ENCODE results near the gene OR2J1.
"Not testable (repeated sequence)": the region's sequence is repeated elsewhere in the genome, so short reads cannot be mapped to it uniquely, and the experiment has no call there.

Gene OR2J1

DNA sequence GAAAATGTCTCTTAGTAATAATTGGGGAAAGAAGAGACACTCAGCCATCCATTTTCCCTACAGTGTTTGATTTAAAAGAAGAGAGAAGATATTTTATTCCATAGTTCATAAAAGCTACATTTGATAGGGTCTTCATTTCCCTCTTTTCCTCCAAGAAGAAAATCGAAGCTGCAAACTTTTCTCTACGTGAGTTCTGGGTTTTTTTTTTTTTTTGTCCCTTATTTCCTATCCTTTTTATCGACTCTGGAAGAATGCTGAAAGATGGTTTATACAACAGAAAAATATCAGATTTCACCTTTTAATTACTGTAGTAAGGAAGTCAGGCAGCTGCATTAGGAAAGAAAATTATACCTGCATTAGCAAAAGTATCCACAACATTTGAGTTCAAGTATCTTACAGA is at the start of gene OR2J1:
OR2J1 (plus strand) TSS at position 301 of the 400 bp plus-strand sequence. CDS start 1,453 bp downstream, outside the sequence.
- DNase-seq, result no peak

DNA sequence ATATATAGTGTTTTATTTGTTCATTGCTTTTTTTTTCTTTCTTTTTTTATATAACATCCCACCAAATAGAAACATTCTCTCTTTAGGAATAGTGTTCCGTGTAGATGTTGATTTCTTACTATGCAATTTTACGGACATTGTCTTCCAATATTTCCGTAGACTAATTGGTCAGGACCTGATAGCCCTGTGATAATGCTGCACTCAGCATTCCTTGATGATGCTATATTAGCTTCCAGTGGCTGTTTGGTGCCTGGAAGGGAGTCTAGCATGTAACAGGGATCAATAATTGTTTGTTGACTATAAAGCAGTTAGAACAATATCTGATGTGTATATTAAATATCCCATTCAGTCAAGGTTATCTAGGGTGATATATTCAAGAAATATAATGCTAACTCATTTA is 47.6 kb upstream of the OR2J1 start:
- no peak for DNase-seq

DNA sequence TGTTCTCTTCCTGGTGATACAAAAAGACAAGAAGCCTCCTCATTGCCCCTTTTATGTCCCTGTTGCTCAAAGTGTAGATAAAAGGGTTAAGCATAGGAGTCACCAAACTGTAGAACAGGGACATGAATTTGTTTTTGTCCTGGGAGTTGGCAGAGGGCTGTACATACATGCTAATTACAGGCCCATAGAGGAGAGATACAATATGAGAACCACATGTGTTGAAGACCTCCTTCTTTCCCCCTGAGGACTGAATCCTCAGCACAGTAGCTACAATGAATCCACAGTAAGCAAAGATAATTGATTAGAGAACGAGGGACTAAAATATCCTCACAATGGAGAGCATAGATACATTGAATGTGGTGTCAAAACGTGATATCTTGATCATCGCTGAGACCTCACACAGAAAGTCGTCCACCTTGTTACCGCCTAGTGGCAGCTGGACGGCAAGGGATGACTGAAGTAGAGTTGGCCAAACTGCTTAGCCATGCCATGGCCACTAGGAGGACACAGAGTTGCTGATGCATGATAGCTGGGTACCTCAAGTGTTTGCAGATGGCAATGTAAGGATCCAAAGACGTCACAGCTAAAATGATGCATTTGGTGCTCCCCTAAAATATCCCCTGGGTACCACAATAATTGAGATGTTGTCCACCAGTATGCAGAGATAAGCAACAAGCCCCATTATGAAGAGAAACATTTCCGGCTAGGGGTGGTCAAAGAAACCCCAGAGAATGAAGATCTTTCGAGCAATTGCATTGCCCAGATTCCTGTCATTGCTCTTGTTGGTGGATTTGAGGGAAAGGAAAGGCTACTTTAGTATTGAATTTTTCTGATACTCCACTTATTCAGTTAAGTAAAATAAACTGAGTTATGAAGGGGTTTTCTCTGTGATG is 27.2 kb upstream of the OR2J1 start:
- DNase-seq, result no peak

DNA sequence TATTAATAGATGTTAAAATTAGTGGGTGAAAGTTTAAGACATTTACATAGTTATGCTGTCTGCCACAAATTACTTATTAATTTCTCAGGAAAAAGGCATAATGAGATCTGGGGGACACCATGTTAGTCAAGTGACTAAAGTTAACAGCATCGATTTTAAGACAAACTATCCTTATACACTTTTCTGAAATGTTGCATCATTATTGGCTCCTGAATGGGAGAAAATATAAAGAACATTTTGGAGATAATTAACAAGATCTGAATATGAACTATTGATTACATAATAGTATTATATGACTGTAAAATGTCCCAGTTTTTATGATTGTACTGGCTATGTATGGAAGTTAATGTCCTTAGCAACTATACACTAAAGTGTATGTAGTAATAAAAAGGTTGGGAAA is 20.1 kb upstream of the OR2J1 start:
- DNase-seq, result no peak

- no peak for DNase-seq
Observed at GRCh38 chr6:29081312-29081711, 18.0 kb upstream of the OR2J1 start.

- DNase-seq, result no peak
Observed at GRCh38 chr6:29082457-29082856, 16.8 kb upstream of the OR2J1 start.

DNA sequence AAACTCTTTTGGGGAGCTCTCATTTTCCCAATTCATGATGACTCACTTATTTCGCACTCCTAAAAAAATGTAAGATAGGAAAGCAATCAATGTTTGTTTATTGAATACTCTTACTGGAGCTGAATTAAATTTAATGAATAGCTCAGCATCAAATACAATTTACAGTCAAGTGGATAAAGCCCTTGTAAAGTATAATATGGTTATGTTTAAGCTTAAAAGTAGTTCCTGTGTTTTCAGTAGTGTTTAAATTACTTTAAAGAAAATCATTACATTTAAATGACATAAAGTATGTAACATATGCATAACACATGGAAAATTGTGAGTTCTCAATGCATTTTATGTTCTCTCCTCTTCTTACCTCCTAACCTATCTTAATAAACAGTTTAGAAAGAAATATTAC is 12.1 kb upstream of the OR2J1 start, which contains the start of gene OR2B3:
OR2B3 (minus strand) TSS at position 101 of the 400 bp plus-strand sequence; CDS start at position 36, 65 bp downstream.
- DNase-seq, result no peak

DNA sequence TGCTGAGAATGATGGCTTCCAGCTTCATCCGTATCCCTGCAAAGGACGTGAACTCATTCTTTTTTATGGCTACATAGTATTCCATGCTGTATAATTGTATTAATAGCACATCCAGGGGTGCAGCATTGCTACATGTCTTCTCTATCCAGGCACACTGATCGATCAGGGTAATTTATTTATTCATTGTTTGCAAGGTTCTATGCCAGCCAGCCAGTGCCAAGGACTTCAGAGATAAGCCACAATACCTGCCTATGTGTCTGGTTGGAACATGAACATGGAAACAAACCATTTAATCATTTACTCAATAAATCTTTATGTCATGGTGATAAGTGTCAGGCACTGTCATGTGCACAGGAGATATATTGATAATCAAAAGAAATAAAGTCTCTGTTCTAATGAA is 6.3 kb upstream of the OR2J1 start:
- DNase-seq, result no peak

GRCh38 chr6:29097803-29098202 is 1.5 kb upstream of the OR2J1 start:
- DNase-seq, result no peak

DNA sequence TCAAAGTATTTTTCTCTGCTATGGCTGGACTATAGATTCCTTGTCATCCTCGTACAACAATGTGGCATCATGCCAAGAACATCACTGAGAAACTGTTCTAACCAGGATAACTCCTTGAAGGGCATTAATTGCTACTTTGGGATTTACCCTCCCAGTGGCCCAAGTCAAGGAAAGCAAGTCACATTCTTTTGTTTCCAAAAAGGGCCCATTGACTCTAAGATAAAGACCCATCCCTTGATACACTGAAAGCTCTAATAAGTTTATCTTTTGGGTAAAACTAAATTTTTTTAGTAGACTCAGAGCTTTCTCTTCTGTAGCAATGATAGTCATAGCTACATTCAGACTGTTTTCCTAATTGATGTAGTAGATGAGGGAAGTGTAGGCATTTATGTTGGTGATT is 8.5 kb downstream of the OR2J1 start, which contains the start of gene OR2J3:
OR2J3 (plus strand) TSS at position 301 of the 400 bp plus-strand sequence. CDS start 3,833 bp downstream, outside the sequence.
- no peak for DNase-seq

DNA sequence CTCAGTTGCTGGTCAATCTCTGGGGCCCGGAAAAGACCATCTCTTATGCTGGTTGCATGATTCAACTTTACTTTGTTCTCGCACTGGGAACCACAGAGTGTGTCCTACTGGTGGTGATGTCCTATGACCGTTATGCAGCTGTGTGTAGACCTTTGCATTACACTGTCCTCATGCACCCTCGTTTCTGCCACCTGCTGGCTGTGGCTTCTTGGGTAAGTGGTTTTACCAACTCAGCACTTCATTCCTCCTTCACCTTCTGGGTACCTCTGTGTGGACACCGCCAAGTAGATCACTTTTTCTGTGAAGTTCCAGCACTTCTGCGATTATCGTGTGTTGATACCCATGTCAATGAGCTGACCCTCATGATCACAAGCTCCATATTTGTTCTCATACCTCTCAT is 12.8 kb downstream of the OR2J1 start:
- no peak for DNase-seq

DNA sequence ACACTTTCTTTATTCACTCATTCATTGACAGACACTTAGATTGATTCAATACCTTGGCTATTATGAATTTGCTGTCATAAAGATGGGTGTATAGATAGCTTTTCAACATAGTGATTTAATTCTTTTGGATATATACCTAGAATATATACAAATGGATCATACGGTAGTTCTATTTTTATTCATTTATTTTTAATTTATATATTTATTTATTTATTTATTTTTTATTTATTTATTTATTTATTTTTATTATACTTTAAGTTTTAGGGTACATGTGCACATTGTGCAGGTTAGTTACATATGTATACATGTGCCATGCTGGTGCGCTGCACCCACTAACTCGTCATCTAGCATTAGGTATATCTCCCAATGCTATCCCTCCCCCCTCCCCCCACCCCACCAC is 15.7 kb downstream of the OR2J1 start:
- DNase-seq, result not testable (repeated sequence)

- no peak for DNase-seq
Observed at GRCh38 chr6:29129326-29130012, 30.2 kb downstream of the OR2J1 start.

DNA sequence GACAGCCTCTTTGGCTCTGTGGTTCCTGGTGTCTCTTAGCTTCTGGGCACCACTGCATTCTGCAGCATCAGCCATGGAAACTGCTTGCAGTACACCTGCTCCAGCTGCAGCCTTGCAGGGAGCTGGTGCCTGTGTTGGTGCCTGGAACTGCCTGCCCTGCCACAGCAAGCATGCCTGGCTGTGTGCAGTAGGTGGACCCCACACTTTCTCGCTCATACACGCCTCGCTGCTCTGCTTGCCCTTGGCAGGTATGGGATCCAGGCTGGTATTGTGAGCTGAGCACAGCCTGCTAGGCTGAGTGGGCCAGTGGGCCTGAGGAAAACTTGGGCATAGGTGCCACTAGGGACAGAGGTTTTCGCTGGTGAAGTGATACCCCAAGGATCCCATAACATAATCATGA is 31.4 kb downstream of the OR2J1 start:
- no peak for DNase-seq

GRCh38 chr6:29131691-29132090 is 32.4 kb downstream of the OR2J1 start:
- no peak for DNase-seq

DNA sequence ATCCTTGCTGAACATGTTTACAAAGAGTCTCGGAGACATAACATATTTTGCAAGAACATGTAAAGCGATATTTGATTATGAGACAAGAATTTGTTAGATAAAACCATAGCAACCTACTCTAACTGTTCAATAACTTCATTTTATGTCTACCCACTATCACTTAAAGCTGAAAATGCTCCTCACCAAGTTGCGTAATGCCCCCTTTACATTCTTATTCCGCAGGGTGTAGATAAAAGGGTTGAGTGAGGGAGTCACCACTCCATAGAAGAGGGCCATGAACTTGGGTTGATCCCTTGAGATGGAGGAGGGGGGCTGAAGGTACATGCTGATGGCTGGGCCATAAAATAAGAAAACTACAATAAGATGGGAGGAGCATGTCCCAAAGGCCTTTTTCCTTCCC is 38.4 kb downstream of the OR2J1 start:
- no peak for DNase-seq

DNA sequence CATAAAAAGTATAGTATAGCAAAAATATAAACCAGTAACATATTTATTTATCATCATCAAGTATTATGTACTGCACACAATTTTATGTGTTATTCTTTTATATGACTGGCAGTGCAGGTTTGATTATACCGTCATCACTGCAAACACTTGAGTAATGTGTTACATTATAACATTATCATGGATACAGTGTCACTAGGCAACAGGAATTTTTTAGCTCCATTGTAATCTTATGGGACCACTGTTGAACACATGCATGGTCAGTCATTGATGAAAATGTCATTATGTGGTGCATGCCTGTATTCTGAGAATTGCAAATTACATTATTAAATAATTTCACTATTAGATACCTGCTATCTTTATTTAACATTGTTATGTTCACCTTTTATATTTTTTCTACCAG is 42.3 kb downstream of the OR2J1 start:
- DNase-seq, result no peak

GRCh38 chr6:29142309-29142708 is 43.0 kb downstream of the OR2J1 start:
- DNase-seq, result no peak

GRCh38 chr6:29146179-29146578 is 46.9 kb downstream of the OR2J1 start:
- no peak for DNase-seq

- DNase-seq, result no peak
Observed at GRCh38 chr6:29147074-29147473, 47.8 kb downstream of the OR2J1 start.

DNA sequence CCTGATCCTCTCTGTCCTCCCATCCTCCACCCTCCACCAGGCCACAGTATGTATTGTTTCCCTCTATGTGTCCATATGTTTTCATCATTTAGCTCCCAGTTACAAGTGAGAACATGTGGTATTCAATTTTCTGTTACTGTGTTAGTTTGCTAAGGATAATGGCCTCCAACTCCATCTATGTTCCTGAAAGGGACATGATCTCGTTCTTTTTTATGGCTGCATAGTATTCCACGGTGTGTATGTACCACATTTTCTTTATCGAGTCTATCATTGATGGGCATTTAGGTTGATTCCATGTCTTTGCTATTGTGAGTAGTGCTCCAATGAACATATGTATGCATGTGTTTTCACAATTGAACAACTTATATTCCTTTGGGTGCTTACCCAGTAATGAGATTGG is 50.2 kb downstream of the OR2J1 start:
- not testable (repeated sequence) for DNase-seq

Data from stimulated activated CD4-positive, alpha-beta T cell treated with anti-CD3 and anti-CD28 coated beads, Interleukin-4, amount 100 ng/mL, for 24 hours (primary cell).